Breast epithelium (tissue), 3 donors: ENCODE measurements around the gene CNFN.

Experiments
- CTCF ChIP-seq, 3 donors: fragments of 450-650 bp; IDR thresholded peaks; one replicate each; pipeline ENCODE4 v1.5.1; 2016 to 2017; ENCODE audit warnings: antibody characterized with exemption in 3 of 3, mild to moderate bottlenecking in 3 of 3, moderate library complexity in 3 of 3
- POLR2A ChIP-seq: fragments of 450-650 bp; IDR thresholded peaks from one replicate; pipeline ENCODE4 v1.6.1; 2016; ENCODE audit warnings: antibody characterized with exemption, mild to moderate bottlenecking, moderate library complexity
- POLR2AphosphoS5 ChIP-seq, 3 donors: sonication (generic); formaldehyde crosslinking; IDR thresholded peaks; one replicate each; pipeline ENCODE4 v1.6.1; 2017; ENCODE audit warnings: antibody characterized with exemption in 3 of 3

- TF ChIP-seq CTCF (IDR thresholded peaks at IDR 0.05) (no peak), POLR2AphosphoS5 (IDR thresholded peaks at IDR 0.05) (no peak), POLR2A (no peak)
These were observed 21.3 kb downstream of the CNFN start for GRCh38 chr19:42368765-42369164.
